GM21423 (cell line): ENCODE measurements around the gene RGS6.

Experiments used
- ATAC-seq: cut with Tn5 transposase; IDR thresholded peaks from one replicate; pipeline ENCODE4 v1.9.1; 2021; ENCODE audit warnings: mild to moderate bottlenecking, moderate library complexity; ENCODE audit not compliant: unreplicated experiment

Gene RGS6

DNA sequence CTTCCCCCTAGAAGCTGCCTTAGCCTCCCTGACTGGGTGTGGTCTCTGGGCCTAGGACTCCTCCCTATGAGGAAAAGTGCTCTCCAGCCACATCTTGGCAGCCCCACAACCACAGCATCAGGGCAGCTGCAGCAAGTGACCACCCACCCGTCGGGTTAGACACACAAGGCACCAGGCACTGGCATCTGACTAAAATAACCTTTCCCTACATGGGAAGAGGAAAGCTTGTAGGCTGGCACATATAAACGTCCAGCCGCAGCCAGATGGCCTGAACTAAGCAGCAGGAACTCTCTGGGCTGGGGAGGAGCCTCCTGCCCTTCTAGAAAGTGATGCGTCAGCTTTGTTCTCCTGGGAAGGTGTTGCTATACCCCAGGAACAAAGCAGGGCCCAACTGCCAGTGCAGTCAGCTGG lies 632.9 kb downstream of the RGS6 start:
- no peak for ATAC-seq

GRCh38 chr14:72565917-72566316 lies 633.7 kb downstream of the RGS6 start:
- no peak for ATAC-seq

- ATAC-seq, result no peak
Observed at GRCh38 chr14:72567226-72567625, 635.0 kb downstream of the RGS6 start.

- no peak for ATAC-seq
Observed at GRCh38 chr14:72568296-72568992, 636.2 kb downstream of the RGS6 start.

- ATAC-seq, result no peak
Observed at GRCh38 chr14:72573725-72574417, 641.6 kb downstream of the RGS6 start.

DNA sequence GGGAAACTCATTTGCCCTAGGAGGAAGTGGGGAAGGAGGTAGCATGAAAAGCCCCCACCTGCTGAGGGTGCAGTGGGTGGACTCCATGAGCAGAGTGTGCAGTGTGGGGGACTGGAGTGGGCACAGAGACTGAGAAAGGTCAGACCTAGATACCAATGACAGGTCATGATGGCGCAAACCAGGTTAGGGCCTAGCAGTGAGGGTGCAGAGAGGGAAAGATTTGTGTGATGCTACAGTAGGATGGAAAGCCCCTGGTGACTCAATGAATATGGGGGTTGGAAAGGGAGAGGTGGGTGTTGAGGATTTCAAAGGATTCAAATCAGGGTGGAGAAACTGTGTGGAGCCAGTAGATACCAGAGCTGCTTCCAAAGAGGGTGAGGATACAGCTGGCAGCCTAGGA lies 642.5 kb downstream of the RGS6 start:
- no peak for ATAC-seq

- ATAC-seq, result no peak
Observed at GRCh38 chr14:72576258-72576657, 644.0 kb downstream of the RGS6 start.

- ATAC-seq, result no peak
Observed at GRCh38 chr14:72577521-72577920, 645.3 kb downstream of the RGS6 start.

- no peak for ATAC-seq
Observed at GRCh38 chr14:72578514-72578913, 646.3 kb downstream of the RGS6 start.

GRCh38 chr14:72582582-72582981 lies 650.4 kb downstream of the RGS6 start:
- no peak for ATAC-seq

DNA sequence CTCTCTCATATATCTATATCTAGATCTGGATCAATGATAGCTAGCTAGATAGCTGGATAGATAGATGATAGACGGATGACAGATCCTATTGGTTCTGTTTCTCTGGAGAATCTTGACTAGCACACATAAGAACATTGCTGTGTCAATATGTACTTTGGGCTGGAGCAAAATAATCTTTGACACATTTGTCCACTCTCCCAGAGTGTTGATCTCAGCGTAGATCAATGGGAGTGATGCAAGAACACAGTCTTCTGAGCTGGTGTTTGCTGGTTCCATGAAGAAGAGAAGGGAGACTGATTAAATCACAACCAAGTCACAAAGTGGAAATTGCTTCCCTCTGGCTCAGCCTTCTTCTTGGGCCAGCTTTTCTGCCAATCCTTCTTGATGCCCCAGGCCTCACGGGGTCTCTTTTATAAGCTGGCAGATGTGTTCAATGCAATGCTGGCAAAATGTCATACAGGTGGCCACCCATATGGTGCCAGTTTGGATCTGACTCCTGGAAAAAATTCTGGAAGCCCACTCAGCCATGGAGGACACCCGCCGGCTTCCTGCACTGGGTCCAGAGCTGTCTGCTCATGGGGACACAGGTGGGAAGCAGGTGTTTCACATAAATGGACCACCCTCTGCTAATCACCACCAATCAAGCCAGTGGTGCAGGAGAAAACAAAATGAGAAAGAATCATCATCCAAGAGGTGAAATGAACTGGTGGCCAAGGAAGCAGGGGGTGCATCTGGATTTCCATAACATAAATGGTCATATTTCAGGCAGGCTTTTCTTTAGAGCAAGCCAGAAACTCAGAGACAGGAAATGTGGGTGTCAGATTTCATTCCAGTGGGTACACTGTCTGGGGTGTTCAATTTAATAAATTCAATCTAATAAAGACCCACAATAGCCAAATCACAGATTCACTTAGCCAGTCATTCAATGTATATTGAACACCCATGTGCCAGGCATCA lies 651.4 kb downstream of the RGS6 start:
- ATAC-seq, result no peak

- ATAC-seq, result no peak
Observed at GRCh38 chr14:72588521-72588920, 656.3 kb downstream of the RGS6 start.

- no peak for ATAC-seq
Observed at GRCh38 chr14:72589652-72590051, 657.4 kb downstream of the RGS6 start.

DNA sequence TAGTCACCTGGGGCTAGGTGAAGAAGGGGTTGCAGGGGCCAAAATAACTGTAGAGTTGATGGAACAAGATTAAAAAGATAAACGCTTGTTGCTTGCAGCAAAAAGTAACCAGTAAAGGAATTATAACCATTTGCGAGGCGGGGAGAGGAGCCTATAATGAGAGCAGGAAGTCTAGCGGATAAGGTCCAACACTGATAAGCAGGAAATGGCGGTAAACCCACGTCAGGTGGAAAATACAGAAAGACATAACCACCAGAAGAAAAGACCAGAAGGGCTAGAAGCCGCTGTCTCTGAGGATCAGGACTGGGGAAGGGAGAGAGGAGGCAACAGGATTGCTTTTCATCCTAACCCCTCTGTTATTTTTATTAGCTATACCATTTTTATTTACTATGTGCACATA lies 658.3 kb downstream of the RGS6 start:
- no peak for ATAC-seq

DNA sequence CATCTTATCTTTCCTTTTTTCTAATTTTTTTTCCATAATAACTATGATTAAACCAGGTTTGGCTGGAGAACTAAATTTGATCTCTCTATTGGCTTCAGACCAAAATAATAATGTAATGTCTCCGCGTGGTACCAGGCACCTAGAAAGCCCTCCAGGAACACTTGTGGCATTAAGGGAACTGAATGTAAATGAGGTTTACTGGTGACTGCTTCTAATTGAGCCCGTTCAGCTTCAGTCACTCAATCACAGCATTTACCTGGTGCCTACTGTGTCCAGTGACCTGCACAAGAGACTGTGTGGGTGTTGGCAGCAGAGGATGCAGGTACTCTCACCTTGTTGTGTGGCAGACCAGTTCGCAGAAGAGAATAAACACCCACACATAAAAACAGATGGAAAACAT lies 659.2 kb downstream of the RGS6 start:
- ATAC-seq, result no peak

DNA sequence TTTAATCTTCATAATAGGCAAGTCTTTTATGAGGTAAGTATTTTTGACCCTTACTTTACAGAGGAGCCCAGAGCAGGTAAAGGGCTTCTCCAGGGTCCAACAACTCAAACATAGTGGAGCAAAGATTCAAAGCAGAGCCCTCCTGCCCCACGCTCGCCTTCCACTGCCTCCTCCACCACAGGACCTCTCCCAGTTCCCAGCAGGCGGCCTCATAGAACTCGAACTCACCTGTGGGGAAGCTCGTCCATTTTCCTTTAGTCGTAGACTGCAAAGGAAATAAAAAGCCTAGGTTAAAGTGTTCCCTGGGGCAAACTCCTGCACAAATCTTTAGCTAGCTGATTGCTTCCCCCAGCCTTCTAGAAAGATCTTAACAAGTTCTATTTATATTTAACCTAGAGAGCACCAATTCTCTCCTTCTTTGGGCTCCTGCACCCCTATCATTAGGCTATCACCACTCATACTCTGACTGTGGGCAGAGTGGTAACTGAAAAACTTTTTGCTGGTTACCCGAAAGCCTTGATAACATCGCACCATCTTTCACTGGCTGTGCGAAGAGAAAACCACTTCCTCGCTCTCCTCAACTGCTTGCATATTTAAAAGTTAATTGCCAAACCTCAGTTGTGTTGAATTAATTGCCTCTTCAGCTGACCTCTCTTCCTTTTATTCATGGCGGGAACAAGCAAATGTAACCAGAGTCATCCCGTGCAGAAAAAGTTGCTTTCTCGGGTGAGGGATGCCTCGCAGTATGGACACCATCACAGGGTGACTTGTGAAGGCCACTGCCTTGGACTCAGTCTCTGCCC lies 662.1 kb downstream of the RGS6 start:
- ATAC-seq, result peak; percentile 88

DNA sequence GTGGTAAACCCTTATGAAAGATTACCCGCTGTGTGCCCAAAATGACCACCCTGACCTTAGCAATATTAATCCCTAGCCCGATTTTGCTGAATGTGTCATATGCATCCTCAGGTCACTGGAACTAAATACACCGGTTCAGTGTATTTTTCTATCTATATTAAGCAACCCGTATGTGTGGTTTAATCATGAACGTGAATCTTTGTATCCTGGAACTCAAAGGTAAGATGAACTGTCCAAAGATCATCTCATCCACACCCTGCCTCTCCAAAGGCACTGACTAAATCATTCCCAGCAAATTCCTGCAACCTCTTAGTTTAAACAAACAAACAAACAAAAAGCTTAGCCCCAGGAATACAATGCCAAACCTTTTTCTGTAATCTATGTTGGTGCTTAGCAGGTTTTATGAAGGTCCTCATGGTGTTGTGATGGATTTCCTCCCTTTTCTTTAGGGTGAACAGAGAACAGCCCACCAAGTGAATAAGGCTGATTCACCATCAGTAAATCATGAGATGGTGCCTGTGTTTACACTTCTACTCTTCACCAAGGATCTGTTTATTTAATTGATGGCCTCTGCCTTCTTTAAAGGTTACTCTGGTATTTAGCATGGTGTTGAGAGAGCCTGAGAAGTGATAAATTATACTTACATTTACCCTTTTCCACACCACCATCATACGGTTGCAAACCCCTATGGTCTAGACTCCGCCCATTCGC lies 663.1 kb downstream of the RGS6 start:
- ATAC-seq, result no peak

GRCh38 chr14:72597252-72598233 lies 665.3 kb downstream of the RGS6 start:
- no peak for ATAC-seq

- ATAC-seq, result no peak
Observed at GRCh38 chr14:72598306-72598705, 666.1 kb downstream of the RGS6 start.
